K562 (cell line): ENCODE measurements around the gene ELK4.

ENCODE experiments used
- CCNT2 ChIP-seq: IDR thresholded peaks from 2 replicates; pipeline ENCODE4 v1.6.1; 2011; ENCODE audit warnings: borderline replicate concordance, low read depth, mild to moderate bottlenecking, moderate library complexity, mixed read lengths, low read length; ENCODE audit not compliant: insufficient read length; ENCODE audit errors: extremely low read depth
- MTA2 ChIP-seq: fragments of 450-650 bp; IDR thresholded peaks from 2 replicates; pipeline ENCODE4 v1.6.1; 2016; ENCODE audit warnings: low read depth
- ZNF561 ChIP-seq: fragments of 450-650 bp; formaldehyde crosslinking; conservative IDR thresholded peaks from 2 replicates; pipeline ENCODE4 v1.4.0; 2020; ENCODE audit warnings: mild to moderate bottlenecking, moderate library complexity

GRCh38 chr1:205597691-205598314 lies 34.0 kb downstream of the ELK4 start:
- TF ChIP-seq ZNF561 (CRISPR knock-in tag): no peak
- TF ChIP-seq CCNT2: no peak
- no peak for TF ChIP-seq MTA2
